Nephron progenitor cell (in vitro differentiated cells): ENCODE results near the gene HIVEP3.

Experiments
- DNase-seq: peaks from one replicate; pipeline ENCODE4 v3.0.0; 2021
- H3K27ac Mint-ChIP-seq: 2 replicates; pipeline ENCODE4 v1.8.0; 2021; ENCODE audit warnings: mild to moderate bottlenecking, moderate library complexity, mixed read lengths
- H3K27me3 Mint-ChIP-seq: 2 replicates; pipeline ENCODE4 v1.8.0; 2021; ENCODE audit warnings: mild to moderate bottlenecking, low read depth, mixed read lengths; ENCODE audit not compliant: poor library complexity
- H3K36me3 Mint-ChIP-seq: 2 replicates; pipeline ENCODE4 v1.8.0; 2021; ENCODE audit warnings: low read depth, mixed read lengths
- H3K4me1 Mint-ChIP-seq: 2 replicates; pipeline ENCODE4 v1.8.0; 2021; ENCODE audit warnings: mixed read lengths
- H3K4me3 Mint-ChIP-seq: 2 replicates; pipeline ENCODE4 v1.8.0; 2021; ENCODE audit warnings: mild to moderate bottlenecking, moderate library complexity, mixed read lengths
- H3K9me3 Mint-ChIP-seq: 2 replicates; pipeline ENCODE4 v1.8.0; 2021; ENCODE audit warnings: mild to moderate bottlenecking, moderate library complexity, mixed read lengths
- TF ChIP-seq, protein P1 (sequence below): fragments of 200-600 bp; sonication (generic); IDR thresholded peaks from 2 replicates; pipeline ENCODE4 v1.5.0; 2021; ENCODE audit warnings: antibody characterized with exemption

HIVEP3 gene

DNA sequence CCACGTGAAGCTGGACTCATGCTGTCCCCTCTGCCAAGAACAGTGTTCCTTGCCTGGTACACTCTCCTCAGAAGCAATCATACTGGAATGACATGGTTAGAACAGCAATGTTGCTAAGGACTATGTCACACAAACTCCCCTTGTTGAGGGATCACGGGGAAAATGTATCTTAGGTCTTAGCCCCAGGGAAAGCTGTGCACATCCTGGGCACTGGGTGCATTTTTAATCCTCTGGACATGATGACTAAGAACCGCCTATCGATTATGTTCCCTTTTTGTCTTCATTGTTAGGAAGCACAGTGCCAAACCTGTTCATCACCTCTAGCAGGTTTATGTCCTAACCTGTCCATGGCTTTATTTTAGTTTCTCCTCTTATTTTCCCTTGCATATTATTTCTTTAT is 115.1 kb downstream of the HIVEP3 start:
- TF ChIP-seq, protein P1, sequence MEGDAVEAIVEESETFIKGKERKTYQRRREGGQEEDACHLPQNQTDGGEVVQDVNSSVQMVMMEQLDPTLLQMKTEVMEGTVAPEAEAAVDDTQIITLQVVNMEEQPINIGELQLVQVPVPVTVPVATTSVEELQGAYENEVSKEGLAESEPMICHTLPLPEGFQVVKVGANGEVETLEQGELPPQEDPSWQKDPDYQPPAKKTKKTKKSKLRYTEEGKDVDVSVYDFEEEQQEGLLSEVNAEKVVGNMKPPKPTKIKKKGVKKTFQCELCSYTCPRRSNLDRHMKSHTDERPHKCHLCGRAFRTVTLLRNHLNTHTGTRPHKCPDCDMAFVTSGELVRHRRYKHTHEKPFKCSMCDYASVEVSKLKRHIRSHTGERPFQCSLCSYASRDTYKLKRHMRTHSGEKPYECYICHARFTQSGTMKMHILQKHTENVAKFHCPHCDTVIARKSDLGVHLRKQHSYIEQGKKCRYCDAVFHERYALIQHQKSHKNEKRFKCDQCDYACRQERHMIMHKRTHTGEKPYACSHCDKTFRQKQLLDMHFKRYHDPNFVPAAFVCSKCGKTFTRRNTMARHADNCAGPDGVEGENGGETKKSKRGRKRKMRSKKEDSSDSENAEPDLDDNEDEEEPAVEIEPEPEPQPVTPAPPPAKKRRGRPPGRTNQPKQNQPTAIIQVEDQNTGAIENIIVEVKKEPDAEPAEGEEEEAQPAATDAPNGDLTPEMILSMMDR, result no peak
- no peak for DNase-seq
- H3K27me3 Mint-ChIP-seq, result peaks cover 8% of the 10 kb centered on the region
- no peak overlapping the region for H3K4me3 Mint-ChIP-seq
- no peaks in the 10 kb centered on the region for H3K9me3 Mint-ChIP-seq
- H3K27ac Mint-ChIP-seq, result no peak overlapping the region
- peaks cover 16% of the 10 kb centered on the region for H3K4me1 Mint-ChIP-seq
- no peaks in the 10 kb centered on the region for H3K36me3 Mint-ChIP-seq

DNA sequence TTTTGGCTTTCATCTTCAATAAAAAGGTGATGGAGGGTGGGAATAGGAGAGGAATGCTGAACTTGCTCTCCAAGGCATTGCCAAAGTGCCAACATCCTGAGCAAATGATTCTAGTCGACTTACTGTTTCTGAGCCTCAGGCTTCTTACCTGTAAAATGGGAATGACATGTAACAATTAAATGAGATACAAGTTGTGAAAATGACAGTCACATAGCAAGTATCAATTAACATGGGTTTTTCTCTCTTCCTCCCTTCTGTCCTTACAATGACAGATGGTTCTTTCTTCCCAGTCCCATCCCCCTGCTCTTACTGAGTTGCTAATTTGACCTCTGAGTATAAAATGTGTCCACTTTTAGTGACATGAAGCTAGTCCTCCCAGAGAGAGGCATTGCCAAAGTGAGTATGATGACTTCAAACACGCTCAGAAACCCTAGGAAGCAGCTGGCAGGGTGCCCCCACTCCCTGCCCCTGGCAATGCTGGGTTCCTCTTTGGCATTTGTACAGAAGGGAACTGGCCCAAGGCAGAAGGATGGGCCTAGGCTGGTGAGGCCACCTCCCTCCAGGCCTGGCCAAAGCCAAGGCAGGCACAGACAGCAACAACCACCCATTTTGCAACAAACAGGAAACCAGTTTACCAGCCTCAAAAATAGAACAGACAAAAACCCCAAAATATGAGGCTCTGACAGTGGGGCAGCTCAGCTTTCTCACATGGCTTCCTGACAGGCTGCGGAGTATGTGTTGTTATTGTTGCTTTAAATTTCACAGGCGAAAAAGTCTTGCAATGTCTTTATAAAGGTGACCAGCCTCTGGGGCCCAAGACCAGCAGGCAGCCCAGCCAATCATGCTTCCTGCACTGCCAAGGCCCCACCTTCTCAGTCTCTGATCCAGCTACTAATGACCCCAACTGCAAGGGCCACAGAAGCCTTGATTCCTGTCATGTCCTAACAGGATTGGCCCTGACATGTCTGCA is 115.9 kb downstream of the HIVEP3 start:
- no peak for DNase-seq
- TF ChIP-seq, protein P1, result no peak
- Mint-ChIP-seq H3K4me1 (peaks cover 16% of the 10 kb centered on the region), H3K4me3 (no peak overlapping the region), H3K36me3 (no peaks in the 10 kb centered on the region), H3K27me3 (peaks cover 11% of the 10 kb centered on the region), H3K9me3 (no peaks in the 10 kb centered on the region), H3K27ac (no peak overlapping the region)

DNA sequence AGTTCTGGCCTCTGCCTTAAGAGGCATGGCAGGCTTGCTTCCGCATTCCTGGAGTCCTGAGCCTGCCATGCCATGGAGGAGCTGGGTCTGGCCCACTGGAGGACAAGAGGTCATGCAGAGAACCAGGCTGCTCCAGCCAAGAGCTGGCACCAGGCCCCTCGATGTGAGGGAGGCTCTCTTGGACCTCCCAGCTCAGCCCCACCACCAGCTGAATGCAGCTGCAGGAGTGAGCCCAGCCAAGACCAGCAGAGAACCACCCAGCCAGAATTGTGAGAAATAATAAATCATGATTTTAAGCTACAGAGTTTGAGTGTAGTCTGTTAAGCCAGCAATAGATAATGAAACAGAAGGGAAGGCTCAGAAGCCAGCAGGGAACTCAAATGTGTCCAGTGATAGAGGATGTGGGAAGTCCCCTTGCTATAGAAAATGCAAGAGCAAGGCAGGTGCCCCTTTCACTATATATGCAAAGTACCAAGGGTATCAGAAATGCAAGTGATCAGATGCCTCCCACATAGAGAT is 118.4 kb downstream of the HIVEP3 start:
- TF ChIP-seq, protein P1, result no peak
- no peaks in the 10 kb centered on the region for H3K9me3 Mint-ChIP-seq
- no peak for DNase-seq
- H3K27me3 Mint-ChIP-seq, result peaks cover 21% of the 10 kb centered on the region
- H3K27ac Mint-ChIP-seq, result no peak overlapping the region
- H3K4me3 Mint-ChIP-seq, result no peak overlapping the region
- H3K4me1 Mint-ChIP-seq, result no peaks in the 10 kb centered on the region
- no peaks in the 10 kb centered on the region for H3K36me3 Mint-ChIP-seq

DNA sequence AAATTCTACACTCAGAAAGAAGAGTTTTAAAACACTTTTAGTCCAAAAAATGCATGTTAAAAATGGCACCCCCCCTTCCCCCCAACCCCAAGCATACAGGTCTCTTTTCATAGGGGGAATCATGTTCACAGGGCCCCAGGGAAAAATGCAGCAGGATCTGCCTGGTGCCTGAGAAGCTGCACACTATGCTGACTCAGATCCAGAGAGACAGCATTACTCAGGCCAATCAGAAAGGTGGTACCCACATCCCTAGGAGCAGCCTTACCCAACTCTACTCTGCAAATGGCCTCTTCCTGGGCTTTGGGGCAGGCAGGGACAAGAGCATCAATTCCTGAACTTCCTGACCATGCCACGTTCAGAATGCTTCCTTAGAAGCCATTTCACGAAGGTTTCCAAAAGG is 119.0 kb downstream of the HIVEP3 start:
- Mint-ChIP-seq H3K27ac (no peak overlapping the region), H3K27me3 (peaks cover 24% of the 10 kb centered on the region), H3K36me3 (no peaks in the 10 kb centered on the region), H3K4me3 (no peak overlapping the region), H3K9me3 (no peaks in the 10 kb centered on the region), H3K4me1 (no peaks in the 10 kb centered on the region)
- DNase-seq, result no peak
- TF ChIP-seq, protein P1, result no peak

DNA sequence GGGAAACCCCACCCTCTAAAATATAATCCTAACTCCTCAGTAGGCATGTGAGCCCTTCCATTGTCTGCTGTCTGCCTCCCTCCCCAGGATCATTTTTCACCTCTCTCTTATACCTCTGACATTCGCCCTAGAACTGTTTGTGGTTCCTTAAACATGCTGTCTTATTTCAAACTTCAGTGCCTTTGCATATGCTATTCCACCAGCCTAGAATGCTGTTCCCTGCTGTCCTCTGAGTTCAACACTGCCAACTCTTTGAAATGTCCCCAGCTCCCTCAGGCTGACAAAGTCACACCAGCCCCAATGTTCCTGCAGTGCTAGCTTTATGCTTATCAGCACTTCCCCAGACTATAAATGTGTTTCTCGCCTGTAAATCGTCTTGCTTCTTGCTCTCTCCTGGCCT is 119.5 kb downstream of the HIVEP3 start:
- no peaks in the 10 kb centered on the region for H3K4me1 Mint-ChIP-seq
- no peaks in the 10 kb centered on the region for H3K9me3 Mint-ChIP-seq
- peaks cover 23% of the 10 kb centered on the region for H3K27me3 Mint-ChIP-seq
- no peak for DNase-seq
- no peak overlapping the region for H3K27ac Mint-ChIP-seq
- H3K4me3 Mint-ChIP-seq, result no peak overlapping the region
- TF ChIP-seq, protein P1, result no peak
- H3K36me3 Mint-ChIP-seq, result no peaks in the 10 kb centered on the region
